Endothelial cell of umbilical vein (primary cell): Measurements from ENCODE around the gene CTNNB1. TPM values are rescaled to one million over a fixed set of nuclear protein-coding genes. Genes with fewer than 3 reads are reported as not detected.

Source experiments
- BruUV-seq: library from RNA; stranded (reverse); fragments of 400-500 nt; replicated peaks from 2 replicates; lab custom pipeline; 2021; lab: Mats Ljungman, UMichigan
- CTCF ChIA-PET: fragments of 300-600, 350-600 bp; sonication (Branson Sonifier 250); formaldehyde crosslinking; loops from one replicate; lab custom pipeline; 2021; ENCODE audit warnings: antibody characterized with exemption, inconsistent platforms; lab: Charles Lee
- POLR2A ChIA-PET: fragments of 300-600, 350-600 bp; sonication (Branson Sonifier 250); formaldehyde crosslinking; loops from one replicate; lab custom pipeline; 2021; ENCODE audit warnings: antibody characterized with exemption, inconsistent platforms; lab: Charles Lee
- DNase-seq: peaks from one replicate; pipeline ENCODE4 v3.0.0-alpha.2; 2011; ENCODE audit warnings: low read depth, low spot score
- FAIRE-seq: peaks from 2 replicates; lab custom pipeline; 2011; peaks lifted over from hg19 to GRCh38; lab: Jason Lieb, UNC
- H2AFZ ChIP-seq: 2 replicates; pipeline ENCODE4 v1.6.0; 2012; ENCODE audit warnings: low read depth, low read length, control low read depth, inconsistent platforms
- H3K27ac ChIP-seq: 2 replicates; pipeline ENCODE4 v1.5.1; 2011; ENCODE audit warnings: low read depth, mild to moderate bottlenecking, control low read depth, low read length, moderate library complexity; ENCODE audit not compliant: insufficient read depth
- H3K27me3 ChIP-seq, 2 experiments: 2 replicates each; pipeline versions ENCODE4 v1.6.0 to v1.6.1; 2011; ENCODE audit warnings: low read length in 2 of 2, mixed read lengths in 1 of 2; ENCODE audit not compliant: control insufficient read depth in 2 of 2, insufficient read depth in 2 of 2
- H3K36me3 ChIP-seq, 2 experiments: 2 replicates in 1 of 2; 3 replicates in 1 of 2; pipeline ENCODE4 v1.5.1; 2011; ENCODE audit warnings: low read length in 2 of 2, mild to moderate bottlenecking in 1 of 2, moderate library complexity in 1 of 2; ENCODE audit not compliant: control insufficient read depth in 2 of 2, insufficient read depth in 2 of 2; ENCODE audit errors: extremely low read depth in 1 of 2
- H3K4me1 ChIP-seq: 3 replicates; pipeline ENCODE4 v1.5.1; 2011; ENCODE audit warnings: mild to moderate bottlenecking, low read length; ENCODE audit not compliant: control insufficient read depth, insufficient read depth; ENCODE audit errors: extremely low read depth
- H3K4me2 ChIP-seq: 2 replicates; pipeline ENCODE4 v1.6.1; 2011; ENCODE audit warnings: low read length, control low read depth, mixed read lengths; ENCODE audit not compliant: insufficient read depth
- H3K4me3 ChIP-seq, 3 experiments: fragments of 200-600 bp in 1 of 3; sonication (generic), shearing (Covaris generic) in 1 of 3; replicated peaks in 1 of 3; 2 replicates each; pipeline ENCODE4 v1.5.1; 2011 to 2016; ENCODE audit warnings: control low read depth in 3 of 3, low read length in 3 of 3, mild to moderate bottlenecking in 2 of 3, inconsistent platforms in 1 of 3, low read depth in 1 of 3, moderate library complexity in 1 of 3; ENCODE audit not compliant: insufficient read depth in 1 of 3
- H3K79me2 ChIP-seq: 2 replicates; pipeline ENCODE4 v1.6.0; 2012; ENCODE audit warnings: low read length, inconsistent platforms; ENCODE audit not compliant: control insufficient read depth, insufficient read depth
- H3K9ac ChIP-seq: replicated peaks from 2 replicates; pipeline ENCODE3; 2011; ENCODE audit warnings: low read length, control low read depth; ENCODE audit not compliant: insufficient read depth; ENCODE audit errors: extremely low read depth
- H3K9me1 ChIP-seq: replicated peaks from 3 replicates; pipeline ENCODE4 v1.6.0; 2011; ENCODE audit warnings: mild to moderate bottlenecking, low read length; ENCODE audit not compliant: control insufficient read depth, insufficient read depth; ENCODE audit errors: extremely low read depth
- H3K9me3 ChIP-seq: replicated peaks from 2 replicates; pipeline ENCODE4 v1.5.1; 2012; ENCODE audit warnings: low read length, inconsistent platforms; ENCODE audit not compliant: control insufficient read depth, insufficient read depth
- H4K20me1 ChIP-seq: replicated peaks from 2 replicates; pipeline ENCODE3; 2011; ENCODE audit warnings: mild to moderate bottlenecking, low read length; ENCODE audit not compliant: control insufficient read depth, insufficient read depth; ENCODE audit errors: extremely low read depth
- CTCF ChIP-seq, 2 donors: IDR thresholded peaks; 1 replicate in 1 of 2; 2 replicates in 1 of 2; pipeline ENCODE4 v1.5.1; 2011; ENCODE audit warnings: low read length in 2 of 2, mild to moderate bottlenecking in 2 of 2, moderate library complexity in 2 of 2, control low read depth in 1 of 2, inconsistent platforms in 1 of 2, low read depth in 1 of 2; ENCODE audit not compliant: insufficient read depth in 1 of 2; ENCODE audit errors: extremely low read depth in 1 of 2
- EZH2 ChIP-seq: IDR thresholded peaks from 2 replicates; pipeline ENCODE4 v1.6.1; 2012; ENCODE audit warnings: borderline replicate concordance, low read depth, mild to moderate bottlenecking, moderate library complexity, low read length, inconsistent platforms; ENCODE audit not compliant: severe bottlenecking
- FOS ChIP-seq: IDR thresholded peaks from 2 replicates; pipeline ENCODE4 v1.6.1; 2011; ENCODE audit warnings: mild to moderate bottlenecking, low read length, moderate library complexity, borderline replicate concordance; ENCODE audit not compliant: insufficient read depth
- GATA2 ChIP-seq: IDR thresholded peaks from 2 replicates; pipeline ENCODE4 v1.7.0; 2011; ENCODE audit warnings: low read depth, mild to moderate bottlenecking, moderate library complexity, mixed read lengths, low read length; ENCODE audit not compliant: insufficient read length, insufficient read depth
- JUN ChIP-seq: IDR thresholded peaks from 2 replicates; pipeline ENCODE4 v1.6.1; 2011; ENCODE audit warnings: borderline replicate concordance, low read depth; ENCODE audit not compliant: insufficient read length, insufficient read depth
- MAX ChIP-seq: IDR thresholded peaks from 2 replicates; pipeline ENCODE4 v1.6.1; 2011; ENCODE audit not compliant: insufficient read depth, insufficient read length
- MYC ChIP-seq: IDR thresholded peaks from one replicate; pipeline ENCODE4 v1.6.1; 2011; ENCODE audit warnings: mild to moderate bottlenecking, low read depth, low read length
- POLR2A ChIP-seq: IDR thresholded peaks from 2 replicates; pipeline ENCODE4 v1.6.1; 2012; ENCODE audit warnings: low read depth, mild to moderate bottlenecking, control low read depth, low read length
- POLR2AphosphoS5 ChIP-seq: IDR thresholded peaks from 2 replicates; pipeline ENCODE4 v1.6.1; 2012; ENCODE audit warnings: low read depth, mild to moderate bottlenecking, control low read depth, low read length, moderate library complexity; ENCODE audit not compliant: insufficient read depth
- dilution Hi-C: fragments of 300-500 bp; cut with MboI; formaldehyde crosslinking; loops from one replicate; pipeline ENCODE4 v1.15.0; 2019; ENCODE audit warnings: low sequenced_read_pairs; ENCODE audit not compliant: extremely low pct_ligation_motif_present
- intact Hi-C: fragments of 100-400 bp; cut with micrococcal nuclease; formaldehyde crosslinking; loops from one replicate; pipeline ENCODE4 v1.10.0; 2022
- polyA plus RNA-seq, 4 experiments: library from polyadenylated mRNA; depleted of rRNA in 3 of 4; stranded (reverse) in 3 of 4; unstranded in 1 of 4; fragments of >200 nt; gene quantifications; 2 replicates each; pipeline versions ENCODE4 v1.2.1 to v1.2.3, GENCODE V29; 2011 to 2012; ENCODE audit warnings: missing spikeins in 1 of 4
- total RNA-seq: library from RNA; stranded (reverse); gene quantifications from 2 replicates; pipeline ENCODE4 v1.2.3, GENCODE V29; 2021

The CTNNB1 gene
- total and polyA plus RNA-seq, 2 donors (not counting 3 experiments of a cell fraction or from before 2014, with no cell fraction given), result 513 to 906 TPM

- Histone ChIP-seq H4K20me1 (peaks cover 65% of the 10 kb centered on the region), H3K4me2 (peak overlapping the region; percentile 4), H3K9ac (no peak overlapping the region), H3K27ac (no peak overlapping the region), H3K9me1 (no peaks in the 10 kb centered on the region), H3K4me1 (peaks cover 35% of the 10 kb centered on the region), H3K27me3 (no peaks in the 10 kb centered on the region), H3K9me3 (no peaks in the 10 kb centered on the region), H3K4me3 (no peak overlapping the region), H3K36me3 (peaks cover 0 to 3% of the 10 kb centered on the region in 2 experiments), H3K79me2 (peaks cover 98% of the 10 kb centered on the region), H2AFZ (no peak overlapping the region)
- no peak for FAIRE-seq
- dilution Hi-C loops (no loop called here), intact Hi-C loops (loop anchor here (10.0 kb wide), 1 partner anchor 881 kb away; no protein-coding TSS in a partner anchor)
- ChIA-PET POLR2A (no interaction called here), CTCF (no interaction called here)
- no peak for DNase-seq
- TF ChIP-seq MYC (no peak), POLR2A (no peak), JUN (no peak), FOS (no peak), CTCF (IDR thresholded peaks at IDR 0.05; ENCODE audit: extremely low read depth in 1 of 2, insufficient read depth in 1 of 2, low read depth in 1 of 2, low read length in 2 of 2) (no peak), MAX (no peak), GATA2 (no peak), EZH2 (no peak), POLR2AphosphoS5 (no peak)
- BruUV-seq, result no TSS peak
Measured at GRCh38 chr3:41205591-41205990, 6.3 kb downstream of the CTNNB1 start.
